ENCODE data around the gene FMOD. TPM values are rescaled to one million over a fixed set of nuclear protein-coding genes. Genes with fewer than 3 reads are reported as not detected.

FMOD gene
- total and polyA plus RNA-seq, 8 donors, result 14.7 to 422 (median 37.9) TPM

DNA sequence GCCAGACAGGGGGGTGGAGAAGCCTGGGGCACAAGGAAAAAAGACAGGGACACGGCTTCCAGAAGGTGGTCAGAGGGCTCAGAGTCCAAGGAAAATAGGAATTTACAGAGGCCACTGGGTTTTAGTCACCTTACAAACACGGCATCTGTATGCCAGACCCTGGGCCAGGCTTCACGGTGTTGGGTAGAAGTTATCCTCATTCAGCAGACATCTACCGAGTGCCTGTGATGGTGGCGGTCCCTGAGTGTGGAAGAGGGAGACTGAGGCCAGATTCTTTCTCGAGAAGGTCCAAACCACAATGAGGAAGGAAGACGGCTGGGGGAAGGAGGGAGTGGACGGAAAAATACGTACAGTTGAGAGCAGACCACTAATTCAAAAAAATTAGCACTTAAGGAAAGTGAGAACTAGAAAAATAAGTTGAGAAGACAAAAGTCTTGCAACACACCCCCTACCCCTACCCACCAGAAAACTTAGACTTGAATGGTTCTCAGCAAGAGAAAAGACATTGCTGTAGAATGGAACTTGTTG, 46.5 kb downstream of the FMOD start:
- no peak for DNase-seq
- 68 to 86% (median 83%) methylated on average over 9 of the region's 9 CpGs for WGBS, 5 donors

DNA sequence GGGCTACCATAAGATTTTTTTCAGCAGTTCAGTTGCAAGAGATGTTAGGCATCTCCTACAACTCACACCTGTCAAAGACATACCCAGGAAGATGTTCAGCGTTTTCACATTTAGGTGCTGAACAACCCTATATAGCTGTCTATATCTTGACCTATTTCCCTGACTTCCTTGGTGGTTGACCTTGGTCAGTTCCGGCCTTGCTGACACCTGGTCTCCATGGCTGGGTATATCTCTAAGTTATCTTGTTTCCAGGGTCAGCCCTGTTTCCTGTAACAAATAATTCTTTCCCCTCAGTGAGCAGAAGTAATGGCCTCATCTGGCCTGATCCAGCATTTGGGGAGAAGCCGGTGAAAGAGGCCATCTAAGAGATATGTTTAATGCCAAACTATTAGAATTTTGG, 48.0 kb downstream of the FMOD start:
- 73 to 88% (median 79%) methylated on average over 3 of the region's 3 CpGs for WGBS, 5 donors
- Histone ChIP-seq H3K4me1 (peaks cover 7 to 27% (median 19%) of the 10 kb centered on the region in 4 donors), H3K27me3 (no peaks in the 10 kb centered on the region), H3K36me3 (peaks cover 11 to 13% (median 12%) of the 10 kb centered on the region in 4 donors), H3K4me3 (no peak overlapping the region), H3K27ac (no peak overlapping the region), H3K9me3 (no peaks in the 10 kb centered on the region)
- TF ChIP-seq POLR2AphosphoS5 (IDR thresholded peaks at IDR 0.05) (no peak), CTCF (IDR thresholded peaks at IDR 0.05) (no peak), POLR2A (IDR thresholded peaks at IDR 0.05) (no peak), EP300 (IDR thresholded peaks at IDR 0.05) (no peak)
- intact Hi-C loops (cut with DNase I; ENCODE audit: low total_unique reads), result no loop called here
- DNase-seq, result no peak

More for the DNA sequence above, 46.5 kb downstream of the FMOD start:
- TF ChIP-seq POLR2AphosphoS5 (IDR thresholded peaks at IDR 0.05), result no peak
- no peak for TF ChIP-seq CTCF (IDR thresholded peaks at IDR 0.05)
- no peak for TF ChIP-seq EP300 (IDR thresholded peaks at IDR 0.05)
- no peak for TF ChIP-seq POLR2A (IDR thresholded peaks at IDR 0.05)
- Histone ChIP-seq H3K36me3 (peaks cover 18 to 29% (median 27%) of the 10 kb centered on the region in 4 donors), H3K4me3 (peak overlapping the region; percentile 76 to 99 (median 92)), H3K4me1 (peaks cover 22 to 43% (median 35%) of the 10 kb centered on the region in 4 donors), H3K27ac (peak overlapping the region; percentile 81 to 100 (median 97)), H3K27me3 (no peaks in the 10 kb centered on the region), H3K9me3 (no peaks in the 10 kb centered on the region)
- intact Hi-C loops (cut with DNase I; ENCODE audit: low total_unique reads), result no loop called here

GRCh38 chr1:203302456-203302855, 48.5 kb downstream of the FMOD start:
- Histone ChIP-seq H3K9me3 (no peaks in the 10 kb centered on the region), H3K27ac (no peak overlapping the region), H3K4me1 (peaks cover 7 to 23% (median 15%) of the 10 kb centered on the region in 4 donors), H3K4me3 (no peak overlapping the region), H3K36me3 (peaks cover 7 to 9% (median 8%) of the 10 kb centered on the region in 4 donors), H3K27me3 (no peaks in the 10 kb centered on the region)
- TF ChIP-seq POLR2A (IDR thresholded peaks at IDR 0.05) (no peak), CTCF (IDR thresholded peaks at IDR 0.05) (no peak), POLR2AphosphoS5 (IDR thresholded peaks at IDR 0.05) (no peak), EP300 (IDR thresholded peaks at IDR 0.05) (no peak)
- DNase-seq, result no peak
- intact Hi-C loops (cut with DNase I; ENCODE audit: low total_unique reads), result no loop called here
- 79 to 91% (median 87%) methylated on average over 5 to 7 of the region's 7 CpGs for WGBS, 5 donors

DNA sequence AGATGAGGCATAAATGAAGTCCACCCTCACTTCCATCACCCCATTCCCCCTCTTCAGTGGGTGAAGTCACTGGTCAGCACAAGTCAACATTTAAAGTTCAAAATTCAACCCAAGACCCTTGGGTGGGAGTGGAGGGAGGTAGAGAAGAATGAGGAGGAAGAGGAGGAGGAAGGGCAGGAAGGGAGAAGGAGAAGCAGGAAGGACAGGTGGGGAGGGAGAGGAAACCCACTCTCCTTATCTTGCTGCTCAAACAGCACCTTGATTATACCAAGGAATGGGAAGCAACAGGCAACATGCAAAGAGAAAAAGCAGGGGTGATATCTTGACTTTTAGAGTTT, 49.6 kb downstream of the FMOD start:
- H3K36me3 ChIP-seq, result no peaks in the 10 kb centered on the region
- no peak overlapping the region for H3K4me3 ChIP-seq
- intact Hi-C loops (cut with DNase I; ENCODE audit: low total_unique reads), result no loop called here
- peak overlapping the region in 1 of 5 donors; percentile 39 for H3K27ac ChIP-seq
- TF ChIP-seq CTCF (IDR thresholded peaks at IDR 0.05) (no peak), POLR2AphosphoS5 (IDR thresholded peaks at IDR 0.05) (no peak), EP300 (IDR thresholded peaks at IDR 0.05) (no peak), POLR2A (IDR thresholded peaks at IDR 0.05) (no peak)
- no peaks in the 10 kb centered on the region for H3K27me3 ChIP-seq
- no peaks in the 10 kb centered on the region for H3K9me3 ChIP-seq
- peaks cover 5 to 21% (median 11%) of the 10 kb centered on the region in 4 donors for H3K4me1 ChIP-seq
- no peak for DNase-seq
